Coronary artery (tissue), 2 donors: ENCODE measurements around the gene TMEM51.

Experiments
- DNase-seq: peaks from one replicate; pipeline ENCODE4 v3.0.0-alpha.2; 2017; ENCODE audit warnings: low spot score
- H3K27ac ChIP-seq, 2 donors: fragments of 200-600 bp; sonication (generic); one replicate each; pipeline ENCODE4 v1.5.1; 2016 to 2019
- H3K4me3 ChIP-seq: fragments of 200-600 bp; sonication (generic); 2 replicates; pipeline ENCODE4 v1.5.1; 2016; ENCODE audit warnings: mild to moderate bottlenecking, moderate library complexity
- TF ChIP-seq, protein P1 (sequence below): fragments of 200-600 bp; sonication (generic); IDR thresholded peaks from one replicate; pipeline ENCODE4 v1.5.1; 2019; ENCODE audit warnings: antibody characterized with exemption

TMEM51 gene

DNA sequence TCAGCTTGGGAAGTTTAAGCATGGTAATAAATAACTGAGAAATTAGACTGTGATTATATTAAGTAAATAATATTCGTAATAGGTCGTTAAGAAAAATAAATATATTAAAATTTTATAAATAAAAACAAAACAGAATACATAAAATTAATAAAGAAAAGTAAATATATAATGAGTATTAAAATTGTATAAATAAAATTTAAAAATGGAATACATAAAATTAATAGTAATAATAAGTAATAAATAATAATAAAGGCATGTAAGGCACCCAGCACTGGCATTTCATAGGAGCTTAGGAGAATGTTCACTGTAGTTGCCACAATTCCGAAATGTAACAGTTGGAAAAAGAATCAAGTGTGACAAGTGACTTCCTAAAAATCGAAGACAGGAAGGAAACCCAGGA, 47.7 kb downstream of the TMEM51 start:
- TF ChIP-seq, protein P1, sequence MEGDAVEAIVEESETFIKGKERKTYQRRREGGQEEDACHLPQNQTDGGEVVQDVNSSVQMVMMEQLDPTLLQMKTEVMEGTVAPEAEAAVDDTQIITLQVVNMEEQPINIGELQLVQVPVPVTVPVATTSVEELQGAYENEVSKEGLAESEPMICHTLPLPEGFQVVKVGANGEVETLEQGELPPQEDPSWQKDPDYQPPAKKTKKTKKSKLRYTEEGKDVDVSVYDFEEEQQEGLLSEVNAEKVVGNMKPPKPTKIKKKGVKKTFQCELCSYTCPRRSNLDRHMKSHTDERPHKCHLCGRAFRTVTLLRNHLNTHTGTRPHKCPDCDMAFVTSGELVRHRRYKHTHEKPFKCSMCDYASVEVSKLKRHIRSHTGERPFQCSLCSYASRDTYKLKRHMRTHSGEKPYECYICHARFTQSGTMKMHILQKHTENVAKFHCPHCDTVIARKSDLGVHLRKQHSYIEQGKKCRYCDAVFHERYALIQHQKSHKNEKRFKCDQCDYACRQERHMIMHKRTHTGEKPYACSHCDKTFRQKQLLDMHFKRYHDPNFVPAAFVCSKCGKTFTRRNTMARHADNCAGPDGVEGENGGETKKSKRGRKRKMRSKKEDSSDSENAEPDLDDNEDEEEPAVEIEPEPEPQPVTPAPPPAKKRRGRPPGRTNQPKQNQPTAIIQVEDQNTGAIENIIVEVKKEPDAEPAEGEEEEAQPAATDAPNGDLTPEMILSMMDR, result no peak
- Histone ChIP-seq H3K27ac (peak overlapping the region; percentile 53 to 92), H3K4me3 (no peak overlapping the region)

DNA sequence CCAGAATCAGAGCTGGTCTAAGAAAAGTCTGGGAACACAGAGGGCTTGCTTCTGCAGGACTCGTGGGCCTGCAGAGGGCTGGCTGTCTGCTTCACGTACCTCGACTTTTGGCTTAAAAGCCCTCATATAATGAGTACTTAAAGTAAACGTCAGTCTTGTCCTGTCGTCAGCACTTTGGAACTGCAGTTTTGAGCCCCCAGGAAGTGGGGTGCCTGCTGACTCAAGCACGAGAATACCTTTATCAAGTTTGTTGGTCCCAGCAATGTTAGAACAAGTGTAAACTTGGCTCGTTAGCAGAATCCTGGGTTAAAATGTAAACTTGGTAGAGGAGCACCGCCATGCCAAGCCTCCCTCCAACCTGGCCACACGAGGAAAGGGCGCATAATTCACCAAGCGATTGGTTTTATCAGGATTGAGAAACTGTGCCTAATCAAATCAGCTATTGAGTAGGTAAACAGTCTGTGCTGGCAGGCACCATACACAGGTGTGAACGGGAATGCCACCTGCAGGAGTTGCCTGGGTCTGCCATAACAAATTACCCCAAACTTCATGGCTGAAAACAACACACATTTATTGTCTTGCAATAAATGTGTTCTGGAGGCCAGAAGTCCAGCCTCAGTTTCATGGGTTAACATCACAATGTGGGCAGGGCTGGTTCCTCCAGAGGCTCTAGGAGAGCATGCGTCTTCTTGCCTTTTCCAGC, 48.5 kb downstream of the TMEM51 start:
- no peak for DNase-seq
- Histone ChIP-seq H3K4me3 (no peak overlapping the region), H3K27ac (peak overlapping the region; percentile 53 to 92)
- TF ChIP-seq, protein P1, result no peak

More for the DNA sequence above, 47.7 kb downstream of the TMEM51 start:
- no peak for DNase-seq

DNA sequence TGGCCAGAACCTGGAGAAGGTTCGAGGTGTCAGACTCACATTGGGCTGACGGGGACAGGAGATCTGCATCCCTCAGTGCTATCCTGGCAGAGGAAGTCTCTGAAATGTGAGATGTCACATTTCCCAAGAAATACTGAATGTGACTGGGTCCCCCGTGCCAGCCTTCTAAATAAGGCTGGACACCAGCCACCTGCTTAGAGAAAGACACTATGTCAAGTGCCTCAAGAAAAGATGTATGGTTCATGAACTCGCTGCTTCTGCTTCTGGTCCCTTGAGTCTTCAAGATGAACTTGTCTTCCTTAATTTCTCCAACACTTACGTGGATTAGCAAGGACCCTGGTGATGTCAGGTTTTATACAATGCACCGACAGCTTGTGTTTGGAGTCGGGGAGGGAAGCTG, 51.4 kb downstream of the TMEM51 start:
- Histone ChIP-seq H3K4me3 (no peak overlapping the region), H3K27ac (peak overlapping the region; percentile 59 to 92)
- TF ChIP-seq, protein P1, result no peak
- DNase-seq, result no peak

DNA sequence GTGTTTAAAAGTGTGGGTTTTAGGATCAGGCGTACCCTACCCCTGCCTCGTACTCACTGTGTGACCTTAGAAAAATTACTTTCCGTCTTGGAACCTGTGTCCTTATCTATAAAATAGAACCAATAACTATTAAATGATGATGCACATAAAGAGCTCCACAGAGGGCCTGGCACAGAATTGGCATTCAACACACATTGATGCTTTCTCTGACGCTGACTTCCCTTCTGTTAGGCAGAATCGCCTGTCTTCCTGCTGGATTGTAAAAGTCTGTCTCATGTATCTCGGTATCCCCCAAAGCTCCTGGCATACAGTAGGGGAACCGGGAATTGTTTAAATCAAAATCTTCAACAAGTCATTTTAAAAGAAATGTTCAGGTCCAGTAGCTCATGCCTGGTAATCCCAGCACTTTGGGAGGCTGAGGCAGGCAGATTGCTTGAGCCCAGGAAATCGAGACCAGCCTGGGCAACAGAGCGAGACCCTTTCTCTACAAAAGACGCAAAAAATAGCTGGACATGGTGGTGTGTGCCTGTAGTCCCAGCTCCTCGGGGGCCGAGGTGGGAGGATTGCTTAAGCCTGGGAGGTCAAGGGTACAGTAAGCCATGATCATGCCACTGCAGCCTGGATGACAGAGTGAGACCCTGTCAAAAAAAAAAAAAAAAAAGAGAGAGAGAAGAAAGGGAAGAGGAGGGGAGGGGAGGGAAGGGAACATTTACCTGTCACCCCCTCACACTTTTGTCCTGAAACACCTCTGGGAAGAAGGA, 52.2 kb downstream of the TMEM51 start:
- H3K27ac ChIP-seq, result peak overlapping the region; percentile 59 to 92
- no peak for DNase-seq
- H3K4me3 ChIP-seq, result no peak overlapping the region
- TF ChIP-seq, protein P1, result no peak

DNA sequence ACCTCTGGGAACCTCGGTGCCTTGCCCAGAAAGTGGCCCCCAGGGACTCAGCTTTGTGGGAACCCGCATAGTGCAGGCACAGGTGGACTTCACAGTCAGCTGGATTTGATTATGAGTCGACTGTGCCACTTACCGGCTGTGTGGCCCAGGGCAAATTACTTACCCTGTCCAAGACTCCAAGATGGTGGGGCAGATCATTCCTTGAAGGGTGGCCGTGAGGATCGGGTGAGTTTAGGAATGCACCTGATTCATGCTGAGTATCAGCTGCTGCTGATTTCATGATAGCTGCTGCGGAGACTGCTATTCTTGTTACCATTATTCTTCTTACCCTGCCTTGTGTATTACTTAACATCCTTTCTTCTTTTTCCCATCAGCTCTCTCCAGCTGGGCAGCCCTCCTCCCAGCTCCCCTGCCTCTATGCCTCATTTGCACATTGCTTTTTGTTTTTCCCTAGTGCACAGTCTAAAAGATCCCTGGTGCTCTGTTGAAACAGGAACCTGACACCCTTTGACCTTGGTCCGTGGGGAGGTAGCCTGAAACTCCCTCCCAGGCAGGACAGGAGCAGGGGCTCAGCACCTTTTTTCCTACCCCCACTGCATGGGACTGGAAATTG, 53.0 kb downstream of the TMEM51 start:
- TF ChIP-seq, protein P1, result no peak
- H3K27ac ChIP-seq, result peak overlapping the region; percentile 29 to 82
- no peak for DNase-seq
- H3K4me3 ChIP-seq, result peak overlapping the region; percentile 35

DNA sequence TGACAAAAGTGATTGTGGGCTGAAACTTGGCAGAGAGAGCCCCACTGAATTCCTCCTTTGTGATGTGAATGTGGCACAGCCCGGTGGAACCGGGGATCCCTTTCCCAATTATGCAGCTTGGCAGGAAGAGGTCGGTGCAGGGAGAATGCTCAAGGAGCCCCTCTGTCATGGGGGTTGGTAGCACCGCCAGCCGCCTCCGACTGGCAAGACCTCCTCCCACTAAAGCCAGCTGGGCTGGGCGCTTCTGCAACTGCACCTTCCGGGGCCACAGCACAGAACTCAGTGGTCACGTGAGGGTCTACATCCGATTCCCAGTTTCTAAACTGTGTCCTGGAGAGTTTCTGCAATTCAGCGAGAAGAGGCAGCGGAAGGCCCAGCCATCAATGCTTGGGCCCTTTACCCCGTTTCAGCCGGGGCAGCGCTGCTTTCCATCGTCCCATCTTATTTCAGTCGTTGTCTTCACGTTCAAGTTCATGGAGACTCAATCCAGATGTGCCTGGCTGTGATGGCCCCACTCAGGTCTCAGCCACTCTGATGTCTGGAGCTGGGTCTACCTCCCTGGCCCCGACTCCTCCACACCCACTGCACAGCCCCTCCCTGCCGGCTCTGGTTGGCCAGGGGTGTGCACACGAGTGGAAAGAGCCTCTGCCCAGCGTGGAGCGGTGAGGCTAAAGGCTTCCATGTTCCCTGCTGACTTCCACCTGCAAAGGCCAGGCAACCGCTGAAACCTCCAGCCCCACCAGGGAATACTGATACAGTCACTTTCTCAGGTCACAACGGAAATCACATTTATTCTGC, 53.7 kb downstream of the TMEM51 start:
- TF ChIP-seq, protein P1, result no peak
- peak overlapping the region; percentile 29 to 82 for H3K27ac ChIP-seq
- peak overlapping the region; percentile 35 for H3K4me3 ChIP-seq
- DNase-seq, result no peak
